Nephron (organoid): ENCODE results near the gene SHD.

Experiments used
- H3K27ac Mint-ChIP-seq, 3 experiments: 2 replicates each; pipeline ENCODE4 v1.8.0; 2020; ENCODE audit warnings: mixed read lengths in 3 of 3, mild to moderate bottlenecking in 2 of 3, moderate library complexity in 1 of 3
- H3K27me3 Mint-ChIP-seq: 2 replicates; pipeline ENCODE4 v1.8.0; 2021; ENCODE audit warnings: low read depth, mild to moderate bottlenecking, moderate library complexity, mixed read lengths
- H3K36me3 Mint-ChIP-seq: 2 replicates; pipeline ENCODE4 v1.8.0; 2020; ENCODE audit warnings: low read depth, mixed read lengths
- H3K4me1 Mint-ChIP-seq: 2 replicates; pipeline ENCODE4 v1.8.0; 2020; ENCODE audit warnings: mixed read lengths
- H3K4me3 Mint-ChIP-seq, 3 experiments: 2 replicates each; pipeline ENCODE4 v1.8.0; 2020; ENCODE audit warnings: mild to moderate bottlenecking in 3 of 3, mixed read lengths in 3 of 3, moderate library complexity in 2 of 3
- H3K9me3 Mint-ChIP-seq: 2 replicates; pipeline ENCODE4 v1.8.0; 2020; ENCODE audit warnings: mixed read lengths
- TF ChIP-seq, protein P1 (sequence below), 3 experiments: fragments of 200-600 bp; sonication (generic); IDR thresholded peaks; one replicate each; pipeline ENCODE4 v1.5.0; 2021; ENCODE audit warnings: antibody characterized with exemption in 3 of 3; ENCODE audit not compliant: unreplicated experiment in 3 of 3

Gene SHD

DNA sequence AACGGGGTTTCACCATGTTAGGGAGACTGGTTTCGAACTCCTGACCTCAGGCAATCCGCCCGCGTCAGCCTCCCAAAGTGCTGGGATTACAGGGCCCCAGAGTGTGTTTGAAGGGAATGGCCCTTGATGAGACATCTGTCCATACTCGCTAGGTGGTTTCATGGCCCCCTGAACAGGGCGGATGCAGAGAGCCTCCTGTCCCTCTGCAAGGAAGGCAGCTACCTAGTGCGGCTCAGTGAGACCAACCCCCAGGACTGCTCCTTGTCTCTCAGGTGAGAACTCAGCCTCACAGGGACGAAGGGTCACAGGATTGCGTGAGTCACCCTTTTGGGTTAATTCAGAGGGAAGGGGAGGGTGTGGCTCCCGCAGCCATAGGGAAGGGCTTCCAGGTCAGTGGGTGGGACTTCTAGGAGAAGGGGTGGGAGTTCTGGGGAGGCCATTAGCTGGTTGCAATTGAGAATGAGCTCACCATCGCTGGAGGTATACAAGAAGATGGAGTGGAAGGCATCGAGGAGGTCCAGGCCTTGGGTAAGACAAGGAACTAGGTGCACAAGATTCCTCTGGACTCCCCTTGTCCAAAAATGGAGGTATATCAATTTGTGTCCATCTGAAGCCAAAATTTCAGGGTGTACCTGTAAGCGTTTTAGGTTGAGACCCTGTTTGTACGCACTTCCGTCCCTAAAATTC is 9.2 kb downstream of the SHD start:
- H3K27me3 Mint-ChIP-seq: peaks cover 29% of the 10 kb centered on the region
- H3K9me3 Mint-ChIP-seq: no peaks in the 10 kb centered on the region
- peaks cover 6% of the 10 kb centered on the region for H3K4me1 Mint-ChIP-seq
- no peak overlapping the region for H3K27ac Mint-ChIP-seq
- H3K36me3 Mint-ChIP-seq: no peaks in the 10 kb centered on the region
- TF ChIP-seq, protein P1, sequence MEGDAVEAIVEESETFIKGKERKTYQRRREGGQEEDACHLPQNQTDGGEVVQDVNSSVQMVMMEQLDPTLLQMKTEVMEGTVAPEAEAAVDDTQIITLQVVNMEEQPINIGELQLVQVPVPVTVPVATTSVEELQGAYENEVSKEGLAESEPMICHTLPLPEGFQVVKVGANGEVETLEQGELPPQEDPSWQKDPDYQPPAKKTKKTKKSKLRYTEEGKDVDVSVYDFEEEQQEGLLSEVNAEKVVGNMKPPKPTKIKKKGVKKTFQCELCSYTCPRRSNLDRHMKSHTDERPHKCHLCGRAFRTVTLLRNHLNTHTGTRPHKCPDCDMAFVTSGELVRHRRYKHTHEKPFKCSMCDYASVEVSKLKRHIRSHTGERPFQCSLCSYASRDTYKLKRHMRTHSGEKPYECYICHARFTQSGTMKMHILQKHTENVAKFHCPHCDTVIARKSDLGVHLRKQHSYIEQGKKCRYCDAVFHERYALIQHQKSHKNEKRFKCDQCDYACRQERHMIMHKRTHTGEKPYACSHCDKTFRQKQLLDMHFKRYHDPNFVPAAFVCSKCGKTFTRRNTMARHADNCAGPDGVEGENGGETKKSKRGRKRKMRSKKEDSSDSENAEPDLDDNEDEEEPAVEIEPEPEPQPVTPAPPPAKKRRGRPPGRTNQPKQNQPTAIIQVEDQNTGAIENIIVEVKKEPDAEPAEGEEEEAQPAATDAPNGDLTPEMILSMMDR (IDR thresholded peaks at IDR 0.05; ENCODE audit: unreplicated experiment in 3 of 3): no peak
- no peak overlapping the region for H3K4me3 Mint-ChIP-seq

DNA sequence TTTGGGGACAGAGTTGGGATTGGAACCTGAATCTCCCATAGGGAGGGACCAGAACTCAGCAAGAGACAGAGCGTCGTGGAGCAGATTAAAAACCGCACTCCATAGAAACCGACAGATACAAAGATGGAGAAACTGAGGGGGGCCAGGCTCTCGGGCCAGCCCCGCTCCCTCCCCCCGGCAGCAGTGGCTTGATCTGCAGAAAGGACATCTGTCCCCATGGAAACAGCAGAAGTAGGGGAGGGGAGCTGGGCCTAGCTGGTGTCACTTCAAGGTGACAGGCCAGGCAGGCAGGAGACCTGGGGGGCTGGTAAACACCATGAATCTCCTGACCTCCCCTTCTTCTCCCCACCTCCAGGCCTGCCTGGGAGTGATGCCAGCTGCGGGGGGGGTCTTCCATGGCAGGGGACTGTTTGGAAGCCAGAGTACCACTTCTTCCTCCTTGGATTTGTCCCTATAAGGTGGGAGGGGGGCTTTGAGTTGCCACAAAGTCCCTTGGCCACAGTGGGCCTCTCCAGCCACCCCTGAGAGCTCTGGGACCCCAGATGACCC is 12.2 kb downstream of the SHD start:
- H3K9me3 Mint-ChIP-seq: no peaks in the 10 kb centered on the region
- no peaks in the 10 kb centered on the region for H3K36me3 Mint-ChIP-seq
- TF ChIP-seq, protein P1 (IDR thresholded peaks at IDR 0.05; ENCODE audit: unreplicated experiment in 3 of 3): no peak

GRCh38 chr19:4292515-4292914 is 13.4 kb downstream of the SHD start:
- no peaks in the 10 kb centered on the region for H3K9me3 Mint-ChIP-seq
- peaks cover 19% of the 10 kb centered on the region for H3K27me3 Mint-ChIP-seq
- no peaks in the 10 kb centered on the region for H3K4me1 Mint-ChIP-seq
- H3K36me3 Mint-ChIP-seq: no peaks in the 10 kb centered on the region
- no peak overlapping the region for H3K27ac Mint-ChIP-seq
- H3K4me3 Mint-ChIP-seq: no peak overlapping the region
- TF ChIP-seq, protein P1 (IDR thresholded peaks at IDR 0.05; ENCODE audit: unreplicated experiment in 3 of 3): no peak

More for the DNA sequence above, 12.2 kb downstream of the SHD start:
- Mint-ChIP-seq H3K4me3 (no peak overlapping the region), H3K4me1 (no peaks in the 10 kb centered on the region), H3K27ac (peak overlapping the region in 1 of 3 experiments; percentile 27), H3K27me3 (peaks cover 20% of the 10 kb centered on the region)

DNA sequence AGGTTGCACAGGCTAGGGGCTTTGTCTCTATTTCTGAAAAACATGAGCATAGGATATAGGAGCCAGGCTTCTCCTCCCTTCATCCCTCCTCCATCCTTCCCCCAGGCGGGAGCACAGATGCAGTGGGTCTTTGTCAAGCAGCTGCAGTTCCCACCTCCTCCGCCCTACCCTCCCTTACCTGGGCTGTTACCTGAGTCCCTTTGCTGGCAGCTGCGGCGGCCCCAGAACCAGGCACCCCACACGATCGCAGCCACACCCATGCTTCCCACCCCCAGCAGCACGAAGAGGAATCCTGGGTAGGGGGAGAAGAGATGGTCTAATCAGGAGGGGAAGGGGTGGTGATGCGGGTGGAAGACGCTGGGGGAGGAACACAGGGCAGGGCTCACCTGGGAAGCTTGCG is 15.3 kb downstream of the SHD start:
- peaks cover 16% of the 10 kb centered on the region for H3K27me3 Mint-ChIP-seq
- H3K4me3 Mint-ChIP-seq: no peak overlapping the region
- H3K4me1 Mint-ChIP-seq: no peaks in the 10 kb centered on the region
- no peaks in the 10 kb centered on the region for H3K36me3 Mint-ChIP-seq
- H3K27ac Mint-ChIP-seq: no peak overlapping the region
- H3K9me3 Mint-ChIP-seq: no peaks in the 10 kb centered on the region
- TF ChIP-seq, protein P1 (IDR thresholded peaks at IDR 0.05; ENCODE audit: unreplicated experiment in 3 of 3): no peak

GRCh38 chr19:4295972-4296771 is 17.1 kb downstream of the SHD start:
- Mint-ChIP-seq H3K4me1 (no peaks in the 10 kb centered on the region), H3K27me3 (peaks cover 12% of the 10 kb centered on the region), H3K9me3 (no peaks in the 10 kb centered on the region), H3K4me3 (no peak overlapping the region), H3K36me3 (no peaks in the 10 kb centered on the region), H3K27ac (no peak overlapping the region)
- TF ChIP-seq, protein P1 (IDR thresholded peaks at IDR 0.05; ENCODE audit: unreplicated experiment in 3 of 3): no peak
